HG03439 (cell line): Measurements from ENCODE around the gene CSPG4.
"Not testable (repeated sequence)": the region's sequence is repeated elsewhere in the genome, so short reads cannot be mapped to it uniquely, and the experiment has no call there.

Experiments used
- ATAC-seq: cut with Tn5 transposase; IDR thresholded peaks from one replicate; pipeline ENCODE4 v1.9.1; 2021; ENCODE audit warnings: mild to moderate bottlenecking, moderate library complexity; ENCODE audit not compliant: unreplicated experiment

CSPG4 gene

GRCh38 chr15:75705375-75705774 is 7.3 kb downstream of the CSPG4 start:
- ATAC-seq: not testable (repeated sequence)

- ATAC-seq: no peak
These were observed 8.0 kb downstream of the CSPG4 start for GRCh38 chr15:75704618-75705017.

- ATAC-seq: no peak
These were observed 8.4 kb downstream of the CSPG4 start for GRCh38 chr15:75704263-75704615.

GRCh38 chr15:75703440-75704262 is 9.0 kb downstream of the CSPG4 start:
- not testable (repeated sequence) for ATAC-seq

- ATAC-seq: no peak
These were observed 10.2 kb downstream of the CSPG4 start for GRCh38 chr15:75702436-75702835.

GRCh38 chr15:75701071-75702003 is 11.3 kb downstream of the CSPG4 start:
- ATAC-seq: not testable (repeated sequence)

GRCh38 chr15:75699961-75700874 is 12.4 kb downstream of the CSPG4 start:
- not testable (repeated sequence) for ATAC-seq

GRCh38 chr15:75699517-75699916 is 13.1 kb downstream of the CSPG4 start:
- not testable (repeated sequence) for ATAC-seq

- ATAC-seq: not testable (repeated sequence)
These were observed 14.5 kb downstream of the CSPG4 start for GRCh38 chr15:75697974-75698747.

- no peak for ATAC-seq
These were observed 15.1 kb downstream of the CSPG4 start for GRCh38 chr15:75697523-75697922.

- no peak for ATAC-seq
These were observed 15.8 kb downstream of the CSPG4 start for GRCh38 chr15:75696854-75697259.

- no peak for ATAC-seq
These were observed 16.3 kb downstream of the CSPG4 start for GRCh38 chr15:75696311-75696720.

GRCh38 chr15:75695634-75696310 is 16.9 kb downstream of the CSPG4 start:
- ATAC-seq: no peak

- ATAC-seq: no peak
These were observed 17.4 kb downstream of the CSPG4 start for GRCh38 chr15:75695220-75695619.

- no peak for ATAC-seq
These were observed 18.1 kb downstream of the CSPG4 start for GRCh38 chr15:75694241-75695182.

GRCh38 chr15:75693501-75694240 is 19.0 kb downstream of the CSPG4 start:
- no peak for ATAC-seq

- ATAC-seq: not testable (repeated sequence)
These were observed 19.6 kb downstream of the CSPG4 start for GRCh38 chr15:75693028-75693427.

GRCh38 chr15:75692311-75692710 is 20.3 kb downstream of the CSPG4 start:
- not testable (repeated sequence) for ATAC-seq
